SU-DHL-6 (cell line): Measurements from ENCODE around the gene CDNF.

Experiments
- EZH2phosphoT487 ChIP-seq: fragments of 200-600 bp; sonication (generic), shearing (Covaris generic); conservative IDR thresholded peaks from 2 replicates; pipeline ENCODE4 v1.6.1; 2018; ENCODE audit warnings: mild to moderate bottlenecking, antibody characterized with exemption, low read length, moderate library complexity, mixed read lengths
- TF ChIP-seq, protein P1 (sequence below): fragments of 200-600 bp; sonication (generic); IDR thresholded peaks from one replicate; pipeline ENCODE4 v1.5.1; 2017; ENCODE audit warnings: antibody characterized with exemption, mild to moderate bottlenecking, low read length, moderate library complexity; ENCODE audit not compliant: insufficient read depth, poor library complexity, severe bottlenecking

DNA sequence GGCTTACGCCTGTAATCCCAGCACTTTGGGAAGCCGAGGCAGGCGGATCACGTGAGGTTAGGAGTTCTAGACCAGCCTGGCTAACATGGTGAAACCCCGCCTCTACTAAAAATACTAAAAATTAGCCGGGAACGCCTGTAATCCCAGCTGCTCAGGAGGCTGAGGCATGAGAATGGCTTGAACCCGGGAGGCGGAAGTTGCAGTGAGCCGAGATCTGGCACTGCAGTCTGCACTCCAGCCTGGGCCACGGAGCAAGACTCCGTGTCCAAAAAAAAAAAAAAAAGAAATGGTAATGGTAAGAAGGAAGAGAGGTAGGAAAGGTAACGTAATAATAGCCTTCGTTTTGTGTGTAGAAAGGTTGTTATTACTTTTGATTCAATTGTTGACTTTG, 1.5 kb upstream of the CDNF start:
- TF ChIP-seq, protein P1, sequence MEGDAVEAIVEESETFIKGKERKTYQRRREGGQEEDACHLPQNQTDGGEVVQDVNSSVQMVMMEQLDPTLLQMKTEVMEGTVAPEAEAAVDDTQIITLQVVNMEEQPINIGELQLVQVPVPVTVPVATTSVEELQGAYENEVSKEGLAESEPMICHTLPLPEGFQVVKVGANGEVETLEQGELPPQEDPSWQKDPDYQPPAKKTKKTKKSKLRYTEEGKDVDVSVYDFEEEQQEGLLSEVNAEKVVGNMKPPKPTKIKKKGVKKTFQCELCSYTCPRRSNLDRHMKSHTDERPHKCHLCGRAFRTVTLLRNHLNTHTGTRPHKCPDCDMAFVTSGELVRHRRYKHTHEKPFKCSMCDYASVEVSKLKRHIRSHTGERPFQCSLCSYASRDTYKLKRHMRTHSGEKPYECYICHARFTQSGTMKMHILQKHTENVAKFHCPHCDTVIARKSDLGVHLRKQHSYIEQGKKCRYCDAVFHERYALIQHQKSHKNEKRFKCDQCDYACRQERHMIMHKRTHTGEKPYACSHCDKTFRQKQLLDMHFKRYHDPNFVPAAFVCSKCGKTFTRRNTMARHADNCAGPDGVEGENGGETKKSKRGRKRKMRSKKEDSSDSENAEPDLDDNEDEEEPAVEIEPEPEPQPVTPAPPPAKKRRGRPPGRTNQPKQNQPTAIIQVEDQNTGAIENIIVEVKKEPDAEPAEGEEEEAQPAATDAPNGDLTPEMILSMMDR: no peak
- no peak for TF ChIP-seq EZH2phosphoT487
